Measurements from ENCODE around the gene RPTOR. TPM values are rescaled to one million over a fixed set of nuclear protein-coding genes. Genes with fewer than 3 reads are reported as not detected.

RPTOR gene
- total RNA-seq, 2 experiments from 2014 or later, result 45.3 to 49.1 TPM

GRCh38 chr17:80804466-80804865 is 259.8 kb downstream of the RPTOR start:
- peaks cover 30% of the 10 kb centered on the region for H3K36me3 Mint-ChIP-seq (ENCODE audit: low read depth)
- no peak for ATAC-seq
- no peak overlapping the region for H3K4me3 Mint-ChIP-seq
- no peak overlapping the region for H3K27ac Mint-ChIP-seq
- POLR2A ChIA-PET, result interaction anchor here (0.9 to 1.0 kb wide), 2 partner anchors 11 to 19 kb away, joined by 3 read pairs; no protein-coding TSS in a partner anchor
- intact Hi-C loops (cut with micrococcal nuclease), result no loop called here
- no peaks in the 10 kb centered on the region for H3K27me3 Mint-ChIP-seq
- CTCF ChIA-PET, result interaction anchor here (1.7 kb wide), 1 partner anchor 95 kb away, joined by 4 read pairs; no protein-coding TSS in a partner anchor
- TF ChIP-seq CTCF (IDR thresholded peaks at IDR 0.05), result no peak
- peaks cover 16% of the 10 kb centered on the region for H3K9me3 Mint-ChIP-seq
- peaks cover 7% of the 10 kb centered on the region for H3K4me1 Mint-ChIP-seq (ENCODE audit: low read depth)
- DNase-seq, result no peak

GRCh38 chr17:80805032-80805751 is 260.6 kb downstream of the RPTOR start:
- ChIA-PET POLR2A (interaction anchor here (0.8 to 0.9 kb wide), 2 partner anchors 18 to 25 kb away, joined by 3 read pairs; no protein-coding TSS in a partner anchor), CTCF (interaction anchor here (1.7 kb wide), 1 partner anchor 94 kb away, joined by 4 read pairs; no protein-coding TSS in a partner anchor)
- peaks cover 8% of the 10 kb centered on the region for H3K4me1 Mint-ChIP-seq (ENCODE audit: low read depth)
- no peak overlapping the region for H3K4me3 Mint-ChIP-seq
- H3K36me3 Mint-ChIP-seq (ENCODE audit: low read depth), result peaks cover 30% of the 10 kb centered on the region
- intact Hi-C loops (cut with micrococcal nuclease), result no loop called here
- H3K27me3 Mint-ChIP-seq, result no peaks in the 10 kb centered on the region
- no peak overlapping the region for H3K27ac Mint-ChIP-seq
- TF ChIP-seq CTCF (IDR thresholded peaks at IDR 0.05), result no peak
- ATAC-seq (no peak), DNase-seq (no peak)
- H3K9me3 Mint-ChIP-seq, result peaks cover 16% of the 10 kb centered on the region

GRCh38 chr17:80807014-80807413 is 262.4 kb downstream of the RPTOR start:
- POLR2A ChIA-PET, result no interaction called here
- CTCF ChIA-PET, result no interaction called here
- H3K27me3 Mint-ChIP-seq, result no peaks in the 10 kb centered on the region

GRCh38 chr17:80807882-80808281 is 263.2 kb downstream of the RPTOR start:
- intact Hi-C loops (cut with micrococcal nuclease), result no loop called here
- ChIA-PET POLR2A (interaction anchor here (0.6 to 1.5 kb wide), 2 partner anchors 41 to 105 kb away, joined by 3 read pairs; no protein-coding TSS in a partner anchor), CTCF (no interaction called here)
- no peak for TF ChIP-seq CTCF (IDR thresholded peaks at IDR 0.05)
- no peak for DNase-seq
- no peak overlapping the region for H3K27ac Mint-ChIP-seq
- H3K27me3 Mint-ChIP-seq, result no peaks in the 10 kb centered on the region
- ATAC-seq, result no peak
- H3K9me3 Mint-ChIP-seq, result peaks cover 16% of the 10 kb centered on the region
- no peak overlapping the region for H3K4me3 Mint-ChIP-seq
- H3K36me3 Mint-ChIP-seq (ENCODE audit: low read depth), result peaks cover 42% of the 10 kb centered on the region
- H3K4me1 Mint-ChIP-seq (ENCODE audit: low read depth), result peaks cover 31% of the 10 kb centered on the region

More at GRCh38 chr17:80807014-80807413, 262.4 kb downstream of the RPTOR start:
- H3K36me3 Mint-ChIP-seq (ENCODE audit: low read depth), result peaks cover 37% of the 10 kb centered on the region
- H3K4me1 Mint-ChIP-seq (ENCODE audit: low read depth), result peaks cover 22% of the 10 kb centered on the region
- peaks cover 16% of the 10 kb centered on the region for H3K9me3 Mint-ChIP-seq
- ATAC-seq (no peak), DNase-seq (no peak)
- intact Hi-C loops (cut with micrococcal nuclease), result no loop called here
- H3K4me3 Mint-ChIP-seq, result no peak overlapping the region
- no peak for TF ChIP-seq CTCF (IDR thresholded peaks at IDR 0.05)
- H3K27ac Mint-ChIP-seq, result no peak overlapping the region

All from activated CD8-positive, alpha-beta T cell treated with anti-CD3 and anti-CD28 coated beads for 36 hours (primary cell).